ENCODE measurements around the gene ATRX. TPM values are rescaled to one million over a fixed set of nuclear protein-coding genes. Genes with fewer than 3 reads are reported as not detected.

The ATRX gene
- total RNA-seq, 1 experiment from 2014 or later, result 61.3 TPM

GRCh38 chrX:77776659-77777058 lies 9.4 kb downstream of the ATRX start:
- no peaks in the 10 kb centered on the region for H3K36me3 ChIP-seq (ENCODE audit: control insufficient read depth in 1 of 2, insufficient read depth in 2 of 2, low read length in 2 of 2)
- intact Hi-C loops (cut with micrococcal nuclease), result no loop called here
- H3K4me2 ChIP-seq (ENCODE audit: low read length), result no peak overlapping the region
- POLR2A ChIA-PET, result no interaction called here
- TF ChIP-seq ATF3 (IDR thresholded peaks at IDR 0.05) (no peak), EGR1 (IDR thresholded peaks at IDR 0.05; ENCODE audit: low read depth) (no peak), REST (IDR thresholded peaks at IDR 0.05; ENCODE audit: low read depth) (no peak), CBX3 (IDR thresholded peaks at IDR 0.05; ENCODE audit: low read depth) (no peak), EZH2 (IDR thresholded peaks at IDR 0.05) (no peak), CEBPB (IDR thresholded peaks at IDR 0.05; ENCODE audit: low read depth) (no peak), RAD21 (IDR thresholded peaks at IDR 0.05; ENCODE audit: low read depth) (no peak), MAX (IDR thresholded peaks at IDR 0.05) (no peak), EZH2phosphoT487 (IDR thresholded peaks at IDR 0.05; ENCODE audit: borderline replicate concordance) (no peak), FOSL1 (IDR thresholded peaks at IDR 0.05; ENCODE audit: low read depth) (no peak), SRF (IDR thresholded peaks at IDR 0.05; ENCODE audit: low read depth) (no peak), POLR2AphosphoS5 (IDR thresholded peaks at IDR 0.05; ENCODE audit: low read depth, low read length) (no peak), JUND (IDR thresholded peaks at IDR 0.05) (no peak), POLR2A (IDR thresholded peaks at IDR 0.05; ENCODE audit: borderline replicate concordance, extremely low read depth, insufficient read depth, insufficient read length) (no peak), ZNF274 (IDR thresholded peaks at IDR 0.05; ENCODE audit: low read depth, low read length) (no peak), SIN3A (IDR thresholded peaks at IDR 0.05; ENCODE audit: low read depth) (no peak), CTCF (IDR thresholded peaks at IDR 0.05 in 2 of 3, conservative IDR thresholded peaks at IDR 0.05 in 1 of 3; ENCODE audit: borderline replicate concordance in 1 of 3, insufficient read depth in 1 of 3, low read depth in 2 of 3, low read length in 2 of 3) (no peak)
- H2AFZ ChIP-seq (ENCODE audit: low read depth, low read length, poor library complexity, severe bottlenecking), result no peak overlapping the region
- H3K4me3 ChIP-seq (replicated peaks in 1 of 2; ENCODE audit: low read depth in 1 of 2, low read length in 2 of 2), result no peak overlapping the region
- 0 out of 2 replicates have a peak, but pooled peaks cover 3% of the 10 kb centered on the region for H4K20me1 ChIP-seq (ENCODE audit: insufficient read depth)
- CTCF ChIA-PET, result no interaction called here
- BruUV-seq (replicated peaks), result no TSS peak
- no peak overlapping the region for H3K9ac ChIP-seq (ENCODE audit: low read length)
- no peaks in the 10 kb centered on the region for H3K4me1 ChIP-seq (ENCODE audit: control insufficient read depth in 1 of 2, insufficient read depth in 2 of 2, low read length in 2 of 2)
- H3K79me2 ChIP-seq (ENCODE audit: insufficient read depth, low read length), result peaks cover 96% of the 10 kb centered on the region
- H3K27ac ChIP-seq (ENCODE audit: low read depth, low read length), result no peak overlapping the region
- H3K27me3 ChIP-seq (ENCODE audit: insufficient read depth, low read length), result no peaks in the 10 kb centered on the region
- no peaks in the 10 kb centered on the region for H3K9me2 ChIP-seq (ENCODE audit: insufficient read depth)
- RAD21 ChIA-PET (ENCODE audit: low non-redundant PET in 1 of 2, low total read pairs in 2 of 2, uncharacterized antibody in 2 of 2, unreplicated experiment in 2 of 2), result no interaction called here
- H3K9me3 ChIP-seq (ENCODE audit: control insufficient read depth in 1 of 2, insufficient read depth in 1 of 2, low read depth in 1 of 2, low read length in 2 of 2), result no peaks in the 10 kb centered on the region
- no peak for ATAC-seq
- DNase-seq (ENCODE audit: low read depth, low spot score), result no peak
